NCI-H82 (cell line): Measurements from ENCODE around the gene MAP3K14.

Experiments
- DNase-seq: peaks from one replicate; lab custom pipeline; 2025; lab: John Stamatoyannopoulos, UW

Gene MAP3K14

DNA sequence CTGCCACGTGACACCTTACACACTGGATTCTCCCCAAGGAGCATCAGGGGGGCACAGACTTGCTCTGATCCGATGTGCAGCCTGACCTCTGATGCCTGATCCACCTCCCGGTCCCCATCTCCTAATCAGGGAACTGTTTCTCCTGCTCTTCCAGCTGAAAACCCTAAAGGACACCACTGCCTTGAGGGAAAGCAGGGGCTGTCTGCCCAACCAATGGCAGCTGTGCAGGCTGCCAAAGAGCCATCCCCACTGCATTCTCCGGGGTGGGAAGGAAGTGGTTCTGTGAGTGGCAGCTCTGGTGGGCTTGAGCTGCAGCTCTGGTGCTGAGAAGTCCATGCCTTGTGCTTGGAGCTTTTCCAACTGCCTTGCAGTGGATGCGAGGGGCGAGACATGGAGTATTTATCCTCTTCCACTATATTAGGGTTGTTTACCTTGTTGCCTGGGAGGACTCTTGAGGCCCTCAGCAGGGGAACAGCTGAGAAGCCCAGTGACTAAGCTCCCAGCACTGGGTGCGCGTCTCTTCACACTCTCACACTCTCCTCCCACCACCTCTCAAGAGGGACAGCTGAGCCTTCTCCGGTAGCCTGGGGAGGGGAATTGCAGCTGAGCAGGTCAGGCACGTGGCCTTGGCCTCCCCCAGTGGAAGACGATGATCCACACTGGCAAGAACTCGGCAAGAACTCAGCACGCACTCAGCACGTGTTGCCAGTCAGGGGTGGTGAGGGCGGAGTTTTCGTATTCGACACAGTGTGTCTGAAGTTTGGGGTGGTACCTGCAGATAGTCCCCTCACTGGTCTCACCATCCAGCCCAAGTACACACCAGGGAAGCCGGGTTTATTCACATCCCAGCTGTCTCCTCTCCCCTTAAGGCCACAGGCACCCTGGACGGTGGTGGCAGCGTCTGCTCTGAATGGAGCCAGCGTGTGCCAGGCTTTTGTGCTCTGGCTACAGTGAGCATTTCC is 33.9 kb downstream of the MAP3K14 start:
- peak; percentile 82 for DNase-seq

DNA sequence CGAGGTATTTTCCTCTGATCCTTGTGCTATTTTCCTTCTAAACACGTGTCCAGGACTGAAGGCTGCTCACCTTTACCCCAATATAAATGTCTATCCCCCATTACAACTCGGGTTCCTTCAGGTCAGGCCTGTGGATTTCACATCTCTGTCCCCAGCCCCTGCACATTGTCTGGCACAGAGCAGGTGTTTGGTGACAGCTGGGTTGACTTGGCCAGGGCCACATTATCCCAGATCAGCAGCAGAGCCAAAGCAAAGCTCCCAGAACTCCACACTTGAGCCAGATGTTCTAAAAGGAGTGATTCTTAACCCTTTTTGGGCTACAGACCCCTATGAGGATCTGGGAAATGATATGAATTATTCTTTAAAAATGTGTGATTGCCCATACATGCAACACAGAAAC is 36.9 kb downstream of the MAP3K14 start:
- peak; percentile 89 for DNase-seq

DNA sequence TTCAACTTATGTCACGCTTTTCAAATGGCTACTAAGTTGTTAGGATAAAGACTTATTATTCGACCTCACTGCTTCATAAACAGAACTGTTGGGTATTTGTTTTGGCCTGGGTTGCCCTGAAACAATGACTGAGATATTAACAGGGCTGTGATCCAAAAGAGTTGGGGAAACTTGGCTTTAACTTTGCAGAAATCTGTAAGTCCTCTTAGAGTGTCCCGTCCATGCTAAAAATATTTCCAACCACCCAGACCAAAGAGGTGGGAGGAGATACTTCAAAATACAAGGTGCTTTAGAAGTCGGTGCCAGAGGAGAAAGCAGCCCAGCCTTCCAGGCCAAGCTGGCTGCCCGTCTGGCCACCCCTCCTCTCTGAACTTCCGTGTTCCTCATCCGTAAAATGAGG is 38.8 kb downstream of the MAP3K14 start:
- DNase-seq = no peak

DNA sequence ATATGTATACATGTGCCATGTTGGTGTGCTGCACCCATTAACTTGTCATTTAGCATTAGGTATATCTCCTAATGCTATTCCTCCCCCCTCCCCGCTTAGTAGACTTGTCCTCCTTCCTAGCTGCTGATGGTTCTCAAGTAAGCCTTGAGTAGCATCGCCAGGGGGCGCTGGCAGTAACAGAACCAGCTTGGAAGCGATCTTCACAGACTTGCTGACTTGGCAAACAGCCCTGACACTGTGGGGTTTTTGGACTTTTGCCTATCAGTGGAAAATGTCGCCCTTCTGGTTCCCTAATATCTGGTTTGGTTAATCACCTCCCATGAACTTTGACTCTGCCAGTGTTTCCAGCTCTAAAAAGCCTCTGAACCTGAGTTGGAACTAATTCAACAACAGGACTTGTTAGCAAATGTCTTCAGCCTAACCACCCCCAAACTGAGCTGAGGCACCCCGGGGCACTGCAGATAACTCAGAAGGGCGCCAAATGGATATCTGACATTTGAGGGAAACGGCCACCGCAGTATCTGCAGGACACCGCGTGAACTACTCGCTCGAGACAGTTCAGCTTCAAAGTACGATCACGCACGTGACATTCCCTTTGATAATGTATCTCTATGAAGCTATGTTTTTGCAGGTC is 39.5 kb downstream of the MAP3K14 start:
- peak; percentile 98 for DNase-seq

DNA sequence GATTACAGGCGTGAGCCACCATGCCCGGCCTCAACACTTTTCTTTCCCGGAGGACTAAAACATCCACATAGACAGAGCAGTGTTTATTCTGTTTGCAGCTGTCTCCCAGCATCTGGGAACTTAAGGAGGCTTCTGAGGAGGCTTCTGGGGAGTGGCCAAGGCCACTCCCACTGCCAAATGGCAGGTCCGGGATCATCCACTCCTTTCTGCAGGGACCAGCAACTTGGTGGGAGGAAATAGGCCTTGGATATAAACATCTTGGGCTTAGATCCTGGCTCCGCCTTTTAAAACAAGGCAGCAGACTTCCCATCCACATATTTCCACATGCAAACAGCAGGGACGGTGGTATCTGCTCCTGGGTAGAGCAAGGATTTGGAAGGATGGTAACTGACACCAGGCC is 40.8 kb downstream of the MAP3K14 start:
- peak; percentile 80 for DNase-seq

DNA sequence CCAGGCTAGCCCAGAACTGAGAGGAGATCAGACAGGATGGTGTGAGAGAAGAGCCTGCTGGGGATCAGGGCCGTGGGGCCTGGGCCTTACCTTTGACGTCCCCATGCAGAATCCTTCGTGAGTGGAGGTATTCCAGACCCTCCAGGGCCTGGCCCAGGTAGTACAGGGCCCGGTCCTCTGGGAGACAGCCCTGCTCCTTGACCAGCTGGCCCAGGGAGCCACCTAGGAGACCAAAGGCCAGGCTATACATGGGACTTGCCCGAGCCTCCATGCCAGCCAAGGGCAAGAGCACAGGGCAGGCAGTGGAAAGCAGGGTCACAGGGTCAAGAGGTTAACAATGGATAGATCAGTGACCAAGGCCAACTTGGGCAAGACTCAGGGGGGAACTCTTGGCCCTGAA is 42.8 kb downstream of the MAP3K14 start:
- no peak for DNase-seq

DNA sequence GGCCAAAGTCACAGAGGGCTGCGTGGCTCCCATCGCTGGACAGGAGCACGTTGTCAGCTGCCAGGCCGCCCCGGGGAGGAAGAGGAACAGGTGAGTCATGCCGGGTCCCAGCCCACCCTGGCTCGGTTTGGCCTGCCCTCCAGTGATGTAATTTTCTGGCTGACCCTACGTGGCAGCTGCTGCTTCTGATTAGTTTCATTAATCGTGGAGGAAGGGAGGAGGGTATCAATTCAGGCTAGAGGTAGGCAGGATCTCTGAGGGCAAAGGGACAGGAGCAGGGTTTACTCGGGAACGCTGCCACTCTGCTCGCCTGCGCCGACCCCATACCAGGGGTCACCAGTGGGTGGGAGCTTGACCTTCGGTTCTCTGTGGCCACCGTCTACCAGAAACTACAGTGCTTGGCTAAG is 43.3 kb downstream of the MAP3K14 start:
- no peak for DNase-seq

DNA sequence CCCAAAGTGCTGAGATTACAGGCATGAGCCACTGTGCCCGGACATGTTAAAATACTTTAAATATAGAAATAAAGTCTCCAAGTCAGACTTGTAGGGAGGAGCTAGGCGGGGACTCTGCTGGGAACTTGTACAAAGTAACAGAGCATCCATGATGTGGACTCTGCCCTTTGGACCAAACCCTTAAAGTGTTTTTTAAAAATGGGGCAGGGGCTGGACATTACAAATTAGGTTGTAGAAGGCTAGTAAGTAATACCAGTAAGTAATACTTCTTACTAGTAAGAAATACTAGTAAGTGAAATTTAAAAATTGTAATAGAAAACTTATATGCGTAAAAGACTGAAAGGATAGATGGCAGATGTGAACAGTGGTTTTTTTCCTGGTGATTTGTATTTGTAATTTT is 45.2 kb downstream of the MAP3K14 start:
- no peak for DNase-seq

DNA sequence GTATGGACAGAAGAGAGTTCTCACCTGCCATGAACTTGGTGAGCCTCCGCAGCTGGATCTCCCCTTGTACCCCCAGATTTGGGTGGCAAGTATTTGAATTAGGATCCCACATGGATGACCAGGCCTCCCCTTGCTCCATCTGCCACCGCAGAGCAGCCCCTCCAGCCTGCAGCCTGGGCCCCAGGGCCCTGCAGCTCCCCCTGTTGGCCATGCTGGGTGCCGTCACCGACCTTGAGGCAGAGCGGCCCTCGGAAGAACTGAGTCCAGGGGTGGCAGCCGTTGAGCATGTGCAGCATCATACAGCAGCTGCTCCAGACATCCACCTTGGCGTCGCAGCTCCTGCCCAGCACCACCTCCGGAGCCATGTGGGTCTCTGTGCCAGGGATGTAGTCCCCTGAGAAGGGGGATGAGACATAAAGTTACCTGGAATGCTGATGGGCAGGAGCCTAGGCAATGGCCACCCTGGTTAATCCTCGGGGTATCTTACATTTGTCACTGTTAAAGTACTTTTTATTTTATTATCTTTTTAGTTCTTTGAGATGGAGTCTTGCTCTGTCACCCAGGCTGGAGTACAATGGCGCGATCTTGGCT is 45.9 kb downstream of the MAP3K14 start:
- DNase-seq = peak; percentile 72

DNA sequence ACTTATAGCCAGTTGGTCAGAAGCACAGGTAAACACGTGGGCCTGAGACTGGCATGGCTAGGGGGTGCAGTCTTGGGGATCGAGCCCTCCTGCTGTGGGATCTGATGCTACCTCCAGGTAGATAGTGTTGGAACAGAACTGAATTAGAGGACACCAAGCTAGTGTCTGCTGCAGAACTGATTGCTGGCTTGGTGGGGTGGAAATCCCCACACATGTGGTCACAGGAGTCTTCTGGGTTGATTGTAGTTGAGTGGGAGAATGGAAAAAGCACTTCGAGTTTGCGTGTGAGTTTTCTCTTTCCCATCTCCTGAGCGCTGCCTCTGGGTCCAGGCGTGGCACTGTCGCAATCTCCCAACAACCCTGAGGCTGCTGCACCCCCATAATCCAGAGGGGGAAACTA is 46.9 kb downstream of the MAP3K14 start:
- DNase-seq = no peak

DNA sequence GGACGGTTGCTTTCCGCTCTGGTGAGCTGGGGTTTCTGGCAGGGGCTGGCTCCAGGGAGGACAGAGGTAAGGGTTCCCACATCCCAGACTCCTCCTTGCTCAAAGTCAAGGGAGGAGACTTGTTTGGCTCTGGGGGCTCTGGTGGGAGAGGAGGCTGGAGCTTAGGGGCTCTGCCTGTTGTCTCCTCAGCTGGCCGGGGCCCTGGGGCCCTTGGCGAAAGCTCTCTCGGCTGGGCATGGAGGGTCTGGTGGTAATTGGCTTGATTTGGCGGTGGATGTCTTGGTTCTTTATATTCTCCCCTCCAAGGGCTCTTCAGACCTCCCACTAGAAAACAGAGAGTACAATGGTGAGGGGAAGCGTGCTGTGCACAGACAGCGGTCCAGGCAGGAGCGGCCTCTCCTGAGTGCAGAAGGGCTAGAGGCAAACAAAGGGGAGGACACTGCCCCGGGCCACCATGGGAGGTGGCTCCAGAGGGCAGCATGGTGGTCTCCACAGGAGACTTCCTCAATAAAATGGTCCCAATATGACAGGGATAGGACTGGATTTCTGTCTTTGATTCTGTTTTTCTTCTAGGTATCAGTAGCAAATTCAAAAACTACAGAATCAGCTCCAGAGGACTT is 49.3 kb downstream of the MAP3K14 start:
- no peak for DNase-seq

DNA sequence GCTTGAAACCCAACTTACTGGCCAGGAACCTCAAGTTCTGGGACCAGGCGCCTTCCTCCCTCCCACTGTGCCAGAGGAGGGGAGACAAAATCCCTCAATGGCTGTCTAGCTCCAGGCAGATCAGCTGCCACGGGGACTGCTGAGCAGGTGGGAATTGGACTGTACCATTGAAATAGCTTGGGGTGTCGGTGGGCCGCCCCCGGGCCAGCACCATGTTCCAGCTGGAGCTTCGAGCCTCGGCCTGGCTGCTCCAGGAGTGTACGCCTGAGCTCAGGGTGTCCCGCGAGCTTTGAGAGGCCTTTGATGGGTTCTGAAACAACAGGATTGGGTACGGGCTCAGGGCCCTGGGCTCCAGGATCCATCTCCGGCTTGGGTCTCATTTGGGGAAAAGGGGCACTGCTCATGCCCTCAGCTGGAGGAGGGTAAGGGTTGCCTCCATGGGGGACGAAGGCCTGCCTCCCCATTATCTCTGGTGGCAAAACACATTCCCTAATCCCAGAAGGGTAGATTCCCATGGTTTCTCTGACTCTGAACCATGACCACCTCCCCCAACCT is 50.4 kb downstream of the MAP3K14 start:
- DNase-seq = no peak

DNA sequence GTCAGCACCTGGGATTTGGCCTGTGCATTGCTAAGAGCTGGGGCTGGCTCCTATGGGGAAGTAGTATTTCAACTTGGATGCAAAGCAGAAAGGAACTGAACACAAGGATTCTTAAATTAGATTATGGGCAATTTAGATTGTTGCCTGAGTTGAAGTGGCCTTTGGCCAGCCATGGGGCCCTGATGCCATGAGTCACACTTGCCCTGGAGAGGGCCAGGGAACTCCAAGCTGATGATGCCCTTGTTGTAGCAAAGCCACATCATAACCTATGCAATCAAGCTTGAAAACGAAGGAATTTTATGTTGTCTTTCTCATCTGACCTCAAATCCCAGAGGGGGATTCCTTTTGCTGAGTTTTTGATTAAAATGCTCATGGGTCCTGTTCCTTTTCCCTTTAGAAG is 51.0 kb downstream of the MAP3K14 start:
- no peak for DNase-seq

DNA sequence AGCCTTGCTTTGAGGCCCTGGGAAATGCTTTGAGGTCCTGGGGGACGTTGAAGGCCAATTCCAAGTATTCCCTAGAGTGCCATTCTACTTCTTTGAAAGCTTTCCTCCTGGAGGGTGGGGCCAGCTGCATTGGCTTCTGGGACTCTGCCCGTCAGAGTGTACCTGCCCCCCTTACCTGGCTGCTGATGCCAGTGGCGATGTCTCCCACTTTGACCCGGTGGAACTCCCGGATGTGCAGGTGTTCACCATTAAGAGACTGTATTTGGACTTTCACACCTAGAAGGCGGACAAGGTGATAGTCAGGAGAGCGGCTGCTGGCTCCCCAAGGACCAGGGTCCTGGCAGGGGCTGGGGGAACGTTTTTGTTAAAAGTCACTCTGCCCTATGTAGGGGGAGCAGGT is 51.8 kb downstream of the MAP3K14 start:
- DNase-seq = no peak

DNA sequence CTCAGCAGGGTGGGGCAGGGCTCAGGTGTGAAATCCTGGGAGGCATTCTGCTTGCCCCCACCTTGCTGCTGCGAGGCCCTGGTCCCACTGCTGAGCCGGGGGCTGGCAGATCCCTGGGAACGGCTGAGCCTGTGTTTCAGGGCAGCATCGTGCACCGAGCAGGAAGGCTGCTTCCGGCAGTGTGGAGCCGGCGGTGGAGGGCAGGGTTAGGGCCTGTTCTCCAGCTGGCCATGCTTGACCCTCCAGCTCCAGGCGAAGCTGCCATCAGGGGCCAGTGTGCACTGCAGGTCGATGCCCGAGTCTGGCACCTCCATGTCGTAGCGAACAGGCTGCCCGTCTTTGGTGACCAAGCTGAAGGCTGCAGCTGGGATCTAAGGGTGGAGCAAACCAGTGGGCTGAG is 52.4 kb downstream of the MAP3K14 start:
- no peak for DNase-seq

DNA sequence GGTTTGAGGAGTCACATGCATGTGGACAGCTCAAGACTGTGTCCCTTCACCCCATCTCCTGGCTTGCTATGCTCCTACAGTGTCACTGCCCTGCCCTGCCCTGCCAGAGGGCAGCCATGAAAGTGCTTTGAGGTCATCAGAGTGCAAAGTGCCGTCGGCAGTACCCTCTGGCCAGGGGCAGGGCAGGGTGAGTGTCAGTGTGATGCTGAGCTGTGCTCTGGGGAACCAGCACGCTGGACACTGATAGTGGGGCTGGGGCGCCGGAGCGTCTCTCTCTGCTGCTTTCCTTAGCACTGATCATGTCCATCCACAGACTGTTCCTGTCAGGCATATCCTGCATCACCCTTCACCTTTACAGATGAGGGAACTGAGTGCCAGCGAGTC is 53.4 kb downstream of the MAP3K14 start:
- no peak for DNase-seq

DNA sequence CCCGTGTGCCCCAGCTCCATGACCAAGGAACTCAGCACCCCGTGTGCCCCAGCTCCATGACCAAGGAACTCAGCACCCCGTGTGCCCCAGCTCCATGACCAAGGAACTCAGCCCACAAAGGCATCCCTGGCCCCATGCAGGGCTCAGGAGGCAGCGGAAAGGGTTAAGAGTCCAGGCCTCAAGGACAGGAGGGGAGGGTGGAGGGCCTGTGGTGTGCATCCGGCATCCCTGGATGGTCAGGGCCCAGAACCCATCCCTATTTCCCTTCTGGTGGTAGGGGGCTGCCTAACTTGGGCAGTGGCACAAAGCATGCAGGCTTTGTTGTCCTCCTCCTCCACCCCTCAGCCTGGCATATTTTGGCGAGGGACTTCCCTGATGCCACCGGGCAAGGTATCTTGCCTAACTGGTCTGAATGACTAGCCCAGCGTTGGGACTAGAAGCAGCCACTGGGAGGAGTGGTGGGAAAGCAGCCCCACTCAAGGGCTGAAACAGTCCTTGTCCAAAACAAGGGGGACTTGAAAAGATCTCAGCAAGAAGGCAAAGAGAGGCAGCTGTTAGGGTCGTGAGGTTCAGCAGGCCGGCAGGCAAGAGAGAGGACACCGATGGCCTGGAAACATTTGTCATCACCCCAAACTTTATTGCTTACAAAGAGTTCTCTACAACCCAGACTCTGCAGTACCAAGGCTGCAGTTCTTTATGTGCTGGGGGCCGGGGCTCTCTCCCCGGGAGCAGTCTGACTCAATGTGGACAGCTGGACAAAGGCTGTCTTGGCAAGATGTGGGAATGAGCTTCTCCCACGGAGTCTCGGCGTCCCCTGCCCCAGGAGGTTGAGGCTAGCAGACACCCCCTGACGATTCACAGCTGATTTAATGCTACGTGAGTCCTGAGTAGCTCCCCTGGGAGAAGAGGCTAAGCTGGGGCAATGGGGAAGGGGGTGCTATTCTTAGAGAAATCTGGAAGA is 54.0 kb downstream of the MAP3K14 start:
- peak; percentile 13 for DNase-seq

DNA sequence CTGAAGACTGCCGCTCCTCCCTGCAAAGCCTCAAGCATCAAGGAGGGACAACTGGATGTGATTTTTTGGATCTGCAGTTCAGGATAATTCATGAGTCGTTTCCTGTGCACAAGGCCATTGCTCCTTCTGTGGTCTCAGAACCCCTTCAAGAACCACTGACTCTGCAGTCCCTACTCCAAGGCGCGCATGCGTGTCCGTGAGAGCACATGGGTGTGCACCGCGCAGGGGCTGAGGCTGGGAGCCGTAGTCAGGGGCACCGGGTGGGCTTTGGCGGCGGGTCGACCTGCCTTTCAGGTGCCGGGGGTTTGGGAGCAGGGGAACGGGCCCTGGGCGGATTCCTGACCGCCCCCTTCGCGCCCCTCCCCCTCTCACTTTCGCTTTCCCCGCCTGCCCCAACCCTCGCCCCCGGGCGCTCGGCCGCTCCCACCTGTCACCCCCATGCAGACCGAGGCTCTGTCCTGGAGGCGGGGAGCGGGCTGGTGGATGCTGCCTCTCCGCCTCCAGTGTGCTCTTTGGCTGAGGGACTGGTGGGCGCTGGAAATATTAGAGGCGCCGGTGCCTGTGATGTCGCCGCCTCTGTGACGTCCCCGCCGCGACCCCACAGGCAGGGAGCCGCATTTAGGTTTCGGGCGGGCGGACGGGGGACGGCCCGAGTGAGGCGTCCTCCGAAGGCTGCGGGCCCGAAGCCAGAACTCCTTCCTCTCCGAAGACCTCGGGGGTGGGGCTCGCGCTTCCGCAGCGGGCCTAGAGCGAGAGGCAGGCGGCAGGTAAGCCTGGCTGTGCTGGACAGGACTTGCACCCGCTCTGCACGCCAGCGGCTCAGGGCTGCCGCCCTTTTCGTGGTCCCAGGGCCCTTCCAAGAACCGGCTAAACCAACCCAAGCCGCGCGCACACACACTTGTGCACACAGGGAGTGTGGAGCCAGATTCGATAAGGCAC is 55.0 kb downstream of the MAP3K14 start, which contains the start of gene SPATA32:
SPATA32 (minus strand) TSS at position 518 of the 939 bp plus-strand sequence; CDS start at position 440, 78 bp downstream.
- DNase-seq = no peak

DNA sequence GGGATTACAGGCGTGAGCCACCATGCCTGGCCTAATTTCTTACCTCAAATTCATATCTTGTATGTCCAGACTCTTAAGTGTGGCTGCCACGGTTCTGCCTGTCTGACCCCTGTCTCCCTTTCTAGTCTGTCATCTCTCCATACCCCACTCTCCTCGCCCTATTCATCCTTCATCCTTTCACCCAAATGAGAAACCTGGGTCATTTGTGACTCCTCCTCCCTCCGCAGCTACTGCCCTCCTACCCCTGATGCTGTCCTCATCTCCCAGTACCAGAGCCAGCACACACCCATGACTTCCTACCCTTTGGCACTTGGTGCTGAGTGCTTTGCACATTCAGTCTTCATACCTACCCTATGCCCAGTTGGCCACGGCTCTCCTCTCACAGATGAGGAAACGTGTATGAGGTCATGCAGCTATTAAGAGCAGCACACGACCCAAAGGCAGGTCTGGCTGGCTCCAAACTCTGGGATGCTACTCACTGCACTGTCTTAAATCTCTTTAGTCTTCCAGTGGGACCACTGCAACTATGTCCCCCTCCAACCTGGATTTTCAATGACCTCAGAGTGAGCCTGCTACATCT is 56.5 kb downstream of the MAP3K14 start:
- no peak for DNase-seq
